ENCODE results near the gene SLC25A25.
"Not testable (repeated sequence)": the region's sequence is repeated elsewhere in the genome, so short reads cannot be mapped to it uniquely, and the experiment has no call there.

The SLC25A25 gene

GRCh38 chr9:128127990-128128835, 60.2 kb downstream of the SLC25A25 start:
- DNase-seq: peak; percentile 81

- no peak for DNase-seq
Observed at GRCh38 chr9:128128836-128129590, 61.0 kb downstream of the SLC25A25 start.

GRCh38 chr9:128129976-128130590, 62.1 kb downstream of the SLC25A25 start:
- not testable (repeated sequence) for DNase-seq

GRCh38 chr9:128130651-128131050, 62.6 kb downstream of the SLC25A25 start:
- DNase-seq: not testable (repeated sequence)

GRCh38 chr9:128131346-128131745, 63.3 kb downstream of the SLC25A25 start:
- not testable (repeated sequence) for DNase-seq

GRCh38 chr9:128132139-128132538, 64.1 kb downstream of the SLC25A25 start:
- DNase-seq: not testable (repeated sequence)

- not testable (repeated sequence) for DNase-seq
Observed at GRCh38 chr9:128135561-128135960, 67.5 kb downstream of the SLC25A25 start.

- DNase-seq: no peak
Observed at GRCh38 chr9:128136816-128137793, 69.1 kb downstream of the SLC25A25 start.

GRCh38 chr9:128138001-128138400, 70.0 kb downstream of the SLC25A25 start:
- DNase-seq: no peak

GRCh38 chr9:128139621-128140020, 71.6 kb downstream of the SLC25A25 start:
- no peak for DNase-seq

- no peak for DNase-seq
Observed at GRCh38 chr9:128141604-128142003, 73.6 kb downstream of the SLC25A25 start.

GRCh38 chr9:128142061-128142460, 74.0 kb downstream of the SLC25A25 start:
- no peak for DNase-seq

- DNase-seq: no peak
Observed at GRCh38 chr9:128142596-128142995, 74.6 kb downstream of the SLC25A25 start.

- no peak for DNase-seq
Observed at GRCh38 chr9:128143525-128144238, 75.7 kb downstream of the SLC25A25 start.

- no peak for DNase-seq
Observed at GRCh38 chr9:128144239-128145181, 76.5 kb downstream of the SLC25A25 start.

- no peak for DNase-seq
Observed at GRCh38 chr9:128145536-128145935, 77.5 kb downstream of the SLC25A25 start.

- DNase-seq: no peak
Observed at GRCh38 chr9:128145951-128146351, 77.9 kb downstream of the SLC25A25 start.

GRCh38 chr9:128146591-128147120, 78.6 kb downstream of the SLC25A25 start:
- DNase-seq: no peak

- no peak for DNase-seq
Observed at GRCh38 chr9:128148509-128149000, 80.5 kb downstream of the SLC25A25 start.
